Keratinocyte (primary cell): ENCODE measurements around the gene MORF4L2. TPM values are rescaled to one million over a fixed set of nuclear protein-coding genes. Genes with fewer than 3 reads are reported as not detected.

ENCODE experiments used
- DNase-seq: peaks from one replicate; pipeline ENCODE4 v3.0.0-alpha.2; 2011; ENCODE audit warnings: low read depth, missing footprints, low spot score
- FAIRE-seq: peaks from 2 replicates; lab custom pipeline; 2011; peaks lifted over from hg19 to GRCh38; lab: Jason Lieb, UNC
- H2AFZ ChIP-seq: 2 replicates; pipeline ENCODE4 v1.6.0; 2012; ENCODE audit warnings: low read length, control low read depth, inconsistent platforms; ENCODE audit not compliant: control insufficient read depth
- H3K27ac ChIP-seq: 2 replicates; pipeline ENCODE4 v1.5.1; 2011; ENCODE audit warnings: low read length; ENCODE audit not compliant: control insufficient read depth, insufficient read depth
- H3K27me3 ChIP-seq: 3 replicates; pipeline ENCODE4 v1.6.0; 2011; ENCODE audit warnings: low read length; ENCODE audit not compliant: control insufficient read depth, insufficient read depth; ENCODE audit errors: extremely low read depth
- H3K36me3 ChIP-seq, 2 experiments: 2 replicates in 1 of 2; 3 replicates in 1 of 2; pipeline ENCODE4 v1.5.1; 2011; ENCODE audit warnings: low read length in 2 of 2, mild to moderate bottlenecking in 1 of 2; ENCODE audit not compliant: control insufficient read depth in 2 of 2, insufficient read depth in 2 of 2; ENCODE audit errors: extremely low read depth in 1 of 2
- H3K4me1 ChIP-seq: 3 replicates; pipeline ENCODE4 v1.5.1; 2011; ENCODE audit warnings: low read length; ENCODE audit not compliant: control insufficient read depth, insufficient read depth; ENCODE audit errors: extremely low read depth
- H3K4me2 ChIP-seq: 3 replicates; pipeline ENCODE4 v1.6.0; 2011; ENCODE audit warnings: low read depth, low read length; ENCODE audit not compliant: control insufficient read depth, insufficient read depth; ENCODE audit errors: extremely low read depth
- H3K4me3 ChIP-seq, 3 experiments: fragments of 200-600 bp in 1 of 3; sonication (generic) in 1 of 3; 2 replicates in 2 of 3; 3 replicates in 1 of 3; pipeline ENCODE4 v1.5.1; 2011 to 2016; ENCODE audit warnings: low read length in 3 of 3, mild to moderate bottlenecking in 3 of 3, control low read depth in 2 of 3, inconsistent platforms in 1 of 3, low read depth in 1 of 3, mixed read lengths in 1 of 3, mixed run types in 1 of 3, moderate library complexity in 1 of 3; ENCODE audit not compliant: control insufficient read depth in 2 of 3, insufficient read depth in 2 of 3; ENCODE audit errors: extremely low read depth in 1 of 3
- H3K79me2 ChIP-seq: 2 replicates; pipeline ENCODE4 v1.6.0; 2012; ENCODE audit warnings: low read length; ENCODE audit not compliant: control insufficient read depth, insufficient read depth
- H3K9ac ChIP-seq: 3 replicates; pipeline ENCODE4 v1.6.0; 2011; ENCODE audit warnings: low read length; ENCODE audit not compliant: control insufficient read depth, insufficient read depth; ENCODE audit errors: extremely low read depth
- H3K9me1 ChIP-seq: 3 replicates; pipeline ENCODE4 v1.6.0; 2011; ENCODE audit warnings: low read length; ENCODE audit not compliant: control insufficient read depth, insufficient read depth; ENCODE audit errors: extremely low read depth
- H3K9me3 ChIP-seq: 2 replicates; pipeline ENCODE4 v1.5.1; 2012; ENCODE audit warnings: low read depth, low read length; ENCODE audit not compliant: control insufficient read depth
- H4K20me1 ChIP-seq: 3 replicates; pipeline ENCODE4 v1.6.0; 2011; ENCODE audit warnings: low read length; ENCODE audit not compliant: control insufficient read depth, insufficient read depth; ENCODE audit errors: extremely low read depth
- EZH2 ChIP-seq: IDR thresholded peaks from one replicate; pipeline ENCODE4 v1.6.1; 2012; ENCODE audit warnings: inconsistent platforms, mild to moderate bottlenecking, low read length, moderate library complexity
- dilution Hi-C: fragments of 300-500 bp; cut with MboI; formaldehyde crosslinking; loops from one replicate; pipeline ENCODE4 v1.7.0; 2020; ENCODE audit warnings: low sequenced_read_pairs; ENCODE audit not compliant: extremely low pct_ligation_motif_present
- polyA plus RNA-seq, 5 experiments: library from polyadenylated mRNA; depleted of rRNA in 3 of 5; stranded (reverse) in 3 of 5; stranded (forward) in 1 of 5; unstranded in 1 of 5; fragments of >200 nt; gene quantifications; 1 replicate in 1 of 5; 2 replicates in 3 of 5; 3 replicates in 1 of 5; pipeline versions ENCODE4 v1.2.1 to v1.2.3, GENCODE V29; 2011 to 2012; ENCODE audit warnings: missing spikeins in 2 of 5, low read depth in 1 of 5, low replicate concordance in 1 of 5
- TF ChIP-seq, protein P1 (sequence below), 3 experiments: IDR thresholded peaks in 1 of 3; conservative IDR thresholded peaks in 1 of 3; optimal IDR thresholded peaks in 1 of 3; 2 replicates in 2 of 3; 3 replicates in 1 of 3; pipeline versions ENCODE3 to v1.5.1; 2011; ENCODE audit warnings: low read length in 3 of 3, mild to moderate bottlenecking in 3 of 3, moderate library complexity in 2 of 3, control low read depth in 1 of 3, inconsistent platforms in 1 of 3; ENCODE audit not compliant: insufficient read depth in 2 of 3; ENCODE audit errors: extremely low read depth in 1 of 3

MORF4L2 gene
- polyA plus RNA-seq, 1 donor (not counting 4 experiments of a cell fraction or from before 2014, with no cell fraction given), result 648 TPM

DNA sequence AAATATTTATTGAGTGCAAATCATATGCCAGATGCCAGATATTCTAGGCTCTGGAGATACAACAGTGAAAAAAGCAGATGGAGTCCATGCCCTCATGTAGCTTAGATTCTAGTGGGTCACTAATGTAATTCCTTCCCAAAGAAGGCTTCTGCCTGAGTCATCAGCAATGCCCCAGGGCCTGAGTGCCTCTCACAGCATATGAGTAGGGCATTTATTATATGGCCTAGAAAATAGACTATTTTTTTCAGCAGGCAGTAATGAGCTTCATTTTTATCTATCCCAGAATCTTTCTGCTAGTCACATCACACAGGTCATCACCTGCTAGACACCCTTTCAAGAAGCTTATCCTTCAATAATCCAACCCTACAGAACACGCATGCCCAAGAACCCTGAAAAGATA lies 46.5 kb upstream of the MORF4L2 start:
- Histone ChIP-seq H3K4me2 (no peak overlapping the region), H3K9ac (no peak overlapping the region), H3K9me1 (no peaks in the 10 kb centered on the region), H3K36me3 (no peaks in the 10 kb centered on the region), H3K9me3 (no peaks in the 10 kb centered on the region), H3K4me3 (no peak overlapping the region), H4K20me1 (no peaks in the 10 kb centered on the region), H3K4me1 (peaks cover 30% of the 10 kb centered on the region), H3K79me2 (no peaks in the 10 kb centered on the region), H3K27ac (no peak overlapping the region), H3K27me3 (peaks cover 4% of the 10 kb centered on the region), H2AFZ (no peak overlapping the region)
- DNase-seq (no peak), FAIRE-seq (no peak)
- TF ChIP-seq, protein P1, sequence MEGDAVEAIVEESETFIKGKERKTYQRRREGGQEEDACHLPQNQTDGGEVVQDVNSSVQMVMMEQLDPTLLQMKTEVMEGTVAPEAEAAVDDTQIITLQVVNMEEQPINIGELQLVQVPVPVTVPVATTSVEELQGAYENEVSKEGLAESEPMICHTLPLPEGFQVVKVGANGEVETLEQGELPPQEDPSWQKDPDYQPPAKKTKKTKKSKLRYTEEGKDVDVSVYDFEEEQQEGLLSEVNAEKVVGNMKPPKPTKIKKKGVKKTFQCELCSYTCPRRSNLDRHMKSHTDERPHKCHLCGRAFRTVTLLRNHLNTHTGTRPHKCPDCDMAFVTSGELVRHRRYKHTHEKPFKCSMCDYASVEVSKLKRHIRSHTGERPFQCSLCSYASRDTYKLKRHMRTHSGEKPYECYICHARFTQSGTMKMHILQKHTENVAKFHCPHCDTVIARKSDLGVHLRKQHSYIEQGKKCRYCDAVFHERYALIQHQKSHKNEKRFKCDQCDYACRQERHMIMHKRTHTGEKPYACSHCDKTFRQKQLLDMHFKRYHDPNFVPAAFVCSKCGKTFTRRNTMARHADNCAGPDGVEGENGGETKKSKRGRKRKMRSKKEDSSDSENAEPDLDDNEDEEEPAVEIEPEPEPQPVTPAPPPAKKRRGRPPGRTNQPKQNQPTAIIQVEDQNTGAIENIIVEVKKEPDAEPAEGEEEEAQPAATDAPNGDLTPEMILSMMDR (optimal IDR thresholded peaks at IDR 0.05 in 1 of 3, IDR thresholded peaks at IDR 0.05 in 1 of 3, conservative IDR thresholded peaks at IDR 0.05 in 1 of 3; ENCODE audit: extremely low read depth in 1 of 3, insufficient read depth in 2 of 3, low read length in 3 of 3), result no peak
- TF ChIP-seq EZH2, result no peak
- dilution Hi-C loops, result no loop called here

DNA sequence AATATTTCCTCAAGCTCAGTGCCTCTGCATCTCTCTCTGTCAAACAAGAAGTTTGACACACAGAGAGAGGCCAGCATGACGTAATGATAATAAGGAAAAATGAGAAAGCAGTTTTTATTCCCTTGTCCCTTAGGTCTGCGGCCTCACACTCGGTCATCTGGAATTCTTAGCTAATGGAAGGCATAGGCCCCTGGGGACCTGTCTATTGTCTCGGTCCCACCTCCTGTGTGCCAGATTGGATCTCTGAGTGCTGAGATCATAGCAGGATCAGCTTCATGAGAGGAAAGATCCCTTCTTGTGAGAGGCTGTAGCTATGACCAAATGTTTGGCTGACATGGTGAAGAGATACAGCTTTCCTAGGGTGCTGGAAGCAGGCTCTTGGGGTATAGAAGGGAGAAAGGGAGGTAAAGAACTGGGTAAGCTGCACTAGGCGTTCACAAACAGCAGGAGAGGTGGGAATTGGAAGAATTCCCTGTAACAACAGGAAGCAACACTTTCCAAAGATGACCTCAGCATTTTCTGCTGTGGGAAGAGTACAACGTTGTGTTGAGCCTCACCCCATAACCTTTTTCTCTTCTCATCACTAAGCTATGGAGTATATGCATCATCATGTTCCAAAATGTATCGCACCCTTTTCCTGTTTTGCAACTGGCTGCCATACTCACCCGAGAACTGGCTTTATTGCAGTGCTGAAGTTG lies 44.4 kb upstream of the MORF4L2 start:
- dilution Hi-C loops, result no loop called here
- DNase-seq, result peak; percentile 28
- no peak for TF ChIP-seq EZH2
- Histone ChIP-seq H4K20me1 (no peaks in the 10 kb centered on the region), H3K27me3 (peaks cover 4% of the 10 kb centered on the region), H3K27ac (peak overlapping the region; percentile 69), H3K9me3 (no peaks in the 10 kb centered on the region), H3K9me1 (no peaks in the 10 kb centered on the region), H3K36me3 (no peaks in the 10 kb centered on the region), H3K9ac (peak overlapping the region; percentile 33), H3K79me2 (no peaks in the 10 kb centered on the region), H3K4me3 (no peak overlapping the region), H2AFZ (peak overlapping the region; percentile 48), H3K4me1 (peaks cover 30% of the 10 kb centered on the region), H3K4me2 (peak overlapping the region; percentile 4)
- peak; percentile 9 for FAIRE-seq
